Dendritic cell treated with granulocyte-macrophage colony-stimulating factor and Interleukin-4, amounts not matched to agents 40 ng/mL and 50 ng/mL, for 4 days (primary cell): ENCODE data around the gene PEA15.

Experiments used
- H3K27ac Mint-ChIP-seq: one replicate; pipeline ENCODE4 v1.8.0; 2022; ENCODE audit warnings: mild to moderate bottlenecking, mixed read lengths
- H3K27me3 Mint-ChIP-seq: one replicate; pipeline ENCODE4 v1.8.0; 2022; ENCODE audit warnings: mild to moderate bottlenecking, mixed read lengths
- H3K36me3 Mint-ChIP-seq: one replicate; pipeline ENCODE4 v1.8.0; 2022; ENCODE audit warnings: low read depth, mixed read lengths
- H3K4me1 Mint-ChIP-seq: one replicate; pipeline ENCODE4 v1.8.0; 2022; ENCODE audit warnings: low read depth, mixed read lengths
- H3K4me3 Mint-ChIP-seq: one replicate; pipeline ENCODE4 v1.8.0; 2022; ENCODE audit warnings: mild to moderate bottlenecking, moderate library complexity, mixed read lengths
- H3K9me3 Mint-ChIP-seq: one replicate; pipeline ENCODE4 v1.8.0; 2022; ENCODE audit warnings: mixed read lengths
- intact Hi-C: fragments of 100-400 bp; cut with micrococcal nuclease; formaldehyde crosslinking; loops from one replicate; pipeline ENCODE4 v1.15.0; 2022

Gene PEA15

GRCh38 chr1:160168016-160168415 is 37.2 kb upstream of the PEA15 start:
- no peaks in the 10 kb centered on the region for H3K9me3 Mint-ChIP-seq
- H3K36me3 Mint-ChIP-seq = no peaks in the 10 kb centered on the region
- H3K4me1 Mint-ChIP-seq = peaks cover 56% of the 10 kb centered on the region
- no peak overlapping the region for H3K4me3 Mint-ChIP-seq
- intact Hi-C loops = no loop called here
- H3K27ac Mint-ChIP-seq = no peak overlapping the region
- H3K27me3 Mint-ChIP-seq = peaks cover 14% of the 10 kb centered on the region

GRCh38 chr1:160168609-160169369 is 36.4 kb upstream of the PEA15 start:
- H3K27me3 Mint-ChIP-seq = peaks cover 17% of the 10 kb centered on the region
- H3K27ac Mint-ChIP-seq = no peak overlapping the region
- H3K4me3 Mint-ChIP-seq = no peak overlapping the region

DNA sequence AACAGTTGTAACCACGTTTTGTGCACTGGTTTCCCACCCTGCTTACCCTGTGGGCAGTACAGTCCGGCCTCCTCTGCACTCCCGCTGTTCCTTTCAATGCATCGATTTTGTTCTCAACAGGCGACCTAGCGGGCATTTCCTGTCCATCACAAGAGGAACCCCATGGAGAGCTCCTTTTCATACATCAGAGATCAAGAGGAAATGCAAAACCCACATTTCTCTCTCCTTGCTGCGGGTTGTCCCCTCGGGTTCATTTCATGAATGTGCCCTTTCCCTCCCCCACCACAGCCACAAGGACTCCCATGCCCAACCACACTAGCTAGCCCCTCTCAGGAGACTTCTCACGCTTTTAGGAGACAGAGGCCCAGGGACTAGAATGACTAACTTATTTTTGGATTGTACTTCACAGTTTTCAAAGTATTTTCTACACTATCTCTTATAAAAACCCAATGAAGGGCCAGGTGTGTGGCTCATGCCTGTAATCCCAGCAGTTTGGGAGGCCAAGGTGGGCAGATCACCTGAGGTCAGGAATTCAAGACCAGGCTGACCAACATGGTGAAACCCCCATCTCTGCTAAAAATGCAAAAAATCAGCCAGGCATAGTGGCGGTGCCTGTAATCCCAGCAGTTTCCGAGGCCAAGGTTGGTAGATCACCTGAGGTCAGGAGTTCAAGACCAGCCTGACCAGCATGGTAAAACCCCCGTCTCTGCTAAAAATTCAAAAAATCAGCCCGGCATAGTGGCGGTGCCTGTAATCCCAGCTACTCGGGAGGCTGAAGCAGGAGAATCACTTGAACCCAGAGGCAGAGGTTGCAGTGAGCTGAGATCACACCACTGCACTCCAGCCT is 35.4 kb upstream of the PEA15 start:
- peaks cover 21% of the 10 kb centered on the region for H3K27me3 Mint-ChIP-seq
- H3K27ac Mint-ChIP-seq = no peak overlapping the region
- no peak overlapping the region for H3K4me3 Mint-ChIP-seq
- H3K9me3 Mint-ChIP-seq = no peaks in the 10 kb centered on the region
- intact Hi-C loops = no loop called here
- H3K36me3 Mint-ChIP-seq = no peaks in the 10 kb centered on the region
- H3K4me1 Mint-ChIP-seq = peaks cover 41% of the 10 kb centered on the region

More at GRCh38 chr1:160168609-160169369, 36.4 kb upstream of the PEA15 start:
- H3K4me1 Mint-ChIP-seq = peaks cover 49% of the 10 kb centered on the region
- H3K36me3 Mint-ChIP-seq = no peaks in the 10 kb centered on the region
- intact Hi-C loops = no loop called here
- no peaks in the 10 kb centered on the region for H3K9me3 Mint-ChIP-seq

DNA sequence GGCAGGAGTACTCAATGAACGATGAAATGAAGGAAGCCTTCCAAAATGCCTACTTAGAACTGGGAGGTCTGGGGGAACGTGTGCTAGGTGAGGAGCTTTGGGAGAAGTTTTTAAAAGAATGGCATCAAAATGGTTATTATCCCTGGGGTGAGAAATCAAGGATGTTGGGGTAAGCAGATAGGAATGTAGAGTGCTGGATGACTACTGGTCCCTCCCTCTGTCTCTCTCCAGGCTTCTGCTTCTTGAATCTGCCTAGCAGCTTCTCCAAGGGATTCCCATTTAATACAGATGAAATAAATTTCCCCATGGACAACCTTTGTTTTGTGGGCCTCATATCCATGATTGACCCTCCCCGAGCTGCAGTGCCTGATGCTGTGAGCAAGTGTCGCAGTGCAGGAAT is 33.8 kb upstream of the PEA15 start:
- Mint-ChIP-seq H3K4me3 (no peak overlapping the region), H3K36me3 (no peaks in the 10 kb centered on the region), H3K9me3 (no peaks in the 10 kb centered on the region), H3K27me3 (peaks cover 21% of the 10 kb centered on the region), H3K4me1 (peaks cover 31% of the 10 kb centered on the region), H3K27ac (no peak overlapping the region)
- intact Hi-C loops = no loop called here

DNA sequence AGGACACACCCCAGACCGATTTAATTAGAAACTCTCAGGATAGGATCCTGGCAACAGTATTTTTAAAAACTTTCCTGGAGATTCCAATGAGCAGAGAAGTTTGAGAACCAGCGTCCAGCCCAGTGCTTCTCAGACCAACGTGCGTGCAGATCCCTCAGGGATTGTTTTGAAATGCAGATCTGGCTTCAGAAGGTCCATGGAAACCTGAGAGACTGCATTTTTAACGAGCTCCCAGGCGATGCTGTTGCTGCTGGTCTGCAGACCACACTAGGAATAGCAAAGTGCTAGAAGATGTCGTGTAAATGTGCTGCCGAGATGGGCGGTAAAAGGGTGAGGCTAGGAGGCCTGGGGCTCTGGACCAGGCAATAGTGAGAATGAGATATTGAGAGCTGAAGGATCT is 33.2 kb upstream of the PEA15 start:
- H3K27me3 Mint-ChIP-seq = peaks cover 19% of the 10 kb centered on the region
- H3K4me3 Mint-ChIP-seq = no peak overlapping the region
- H3K36me3 Mint-ChIP-seq = no peaks in the 10 kb centered on the region
- H3K4me1 Mint-ChIP-seq = peaks cover 25% of the 10 kb centered on the region
- H3K9me3 Mint-ChIP-seq = no peaks in the 10 kb centered on the region
- H3K27ac Mint-ChIP-seq = no peak overlapping the region
- intact Hi-C loops = no loop called here

- intact Hi-C loops = no loop called here
- Mint-ChIP-seq H3K27ac (no peak overlapping the region), H3K4me1 (no peaks in the 10 kb centered on the region), H3K27me3 (peaks cover 16% of the 10 kb centered on the region), H3K4me3 (no peak overlapping the region), H3K9me3 (no peaks in the 10 kb centered on the region), H3K36me3 (no peaks in the 10 kb centered on the region)
Measured at GRCh38 chr1:160177231-160177630, 28.0 kb upstream of the PEA15 start.

GRCh38 chr1:160177667-160178066 is 27.5 kb upstream of the PEA15 start:
- Mint-ChIP-seq H3K27ac (no peak overlapping the region), H3K4me1 (no peaks in the 10 kb centered on the region), H3K9me3 (no peaks in the 10 kb centered on the region), H3K4me3 (no peak overlapping the region), H3K27me3 (peaks cover 16% of the 10 kb centered on the region), H3K36me3 (no peaks in the 10 kb centered on the region)
- intact Hi-C loops = no loop called here

DNA sequence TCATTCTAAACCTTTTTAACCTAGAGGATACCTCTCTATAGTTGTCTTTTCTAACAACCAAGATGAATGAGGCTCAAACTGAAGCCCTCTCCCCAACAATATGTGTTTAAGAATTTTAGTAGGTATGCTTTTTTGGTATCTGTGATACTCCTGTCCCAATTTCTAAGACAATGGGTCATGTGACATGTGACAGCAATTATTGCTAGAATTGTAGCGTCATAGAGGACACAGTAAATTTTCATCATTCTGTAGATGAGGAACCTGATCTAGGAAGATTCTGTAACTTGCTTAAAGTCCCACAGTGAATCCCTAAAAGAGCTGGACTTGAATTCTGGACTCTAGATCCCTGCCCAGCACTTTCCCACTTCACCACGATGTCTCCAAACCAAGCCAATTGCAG is 26.5 kb upstream of the PEA15 start:
- intact Hi-C loops = no loop called here
- Mint-ChIP-seq H3K36me3 (no peaks in the 10 kb centered on the region), H3K4me3 (no peak overlapping the region), H3K9me3 (no peaks in the 10 kb centered on the region), H3K27ac (no peak overlapping the region), H3K27me3 (peaks cover 13% of the 10 kb centered on the region), H3K4me1 (no peaks in the 10 kb centered on the region)

DNA sequence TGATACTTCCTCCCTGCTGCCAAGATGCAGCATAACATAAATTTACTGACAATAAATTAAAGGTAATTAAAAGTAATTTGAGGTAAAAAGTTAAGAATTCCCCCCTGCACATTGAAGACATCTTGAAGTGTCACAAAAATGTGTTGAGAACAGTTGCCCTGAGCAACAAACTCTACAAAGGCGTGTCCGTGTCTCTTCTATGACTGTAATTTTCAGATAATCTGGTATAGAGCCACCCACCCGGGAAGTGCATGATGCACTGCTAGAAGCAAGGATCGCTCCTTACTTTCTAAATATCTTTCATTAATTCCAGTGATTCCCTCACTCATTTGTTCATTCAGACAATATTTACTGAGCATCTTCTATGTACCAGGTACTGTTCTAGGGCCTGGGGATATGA is 25.8 kb upstream of the PEA15 start:
- Mint-ChIP-seq H3K27ac (no peak overlapping the region), H3K4me1 (no peaks in the 10 kb centered on the region), H3K9me3 (no peaks in the 10 kb centered on the region), H3K4me3 (no peak overlapping the region), H3K36me3 (no peaks in the 10 kb centered on the region), H3K27me3 (peaks cover 11% of the 10 kb centered on the region)
- intact Hi-C loops = no loop called here

DNA sequence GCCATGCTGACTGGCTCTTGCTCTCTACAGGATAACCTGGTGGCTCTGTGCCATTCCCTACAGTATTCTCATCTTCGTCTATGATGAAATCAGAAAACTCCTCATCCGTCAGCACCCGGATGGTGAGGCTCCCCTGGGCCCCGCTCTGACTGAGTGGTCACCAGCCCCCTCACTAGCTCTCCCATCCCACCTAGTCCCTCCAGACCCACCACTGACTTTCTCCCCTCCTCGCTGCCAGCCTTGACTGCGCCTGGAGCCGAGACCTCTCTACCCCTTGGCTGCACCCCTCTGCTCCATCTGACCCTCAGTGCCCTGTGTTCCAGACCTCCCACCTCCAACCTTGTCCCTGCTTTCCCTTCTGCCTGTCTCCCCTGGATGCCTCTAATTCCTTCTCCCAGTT is 18.9 kb upstream of the PEA15 start:
- Mint-ChIP-seq H3K4me1 (peaks cover 11% of the 10 kb centered on the region), H3K27me3 (peaks cover 12% of the 10 kb centered on the region), H3K36me3 (no peaks in the 10 kb centered on the region), H3K4me3 (no peak overlapping the region), H3K27ac (no peak overlapping the region), H3K9me3 (no peaks in the 10 kb centered on the region)
- intact Hi-C loops = no loop called here

GRCh38 chr1:160186729-160187128 is 18.5 kb upstream of the PEA15 start:
- H3K27ac Mint-ChIP-seq = no peak overlapping the region
- H3K4me1 Mint-ChIP-seq = peaks cover 11% of the 10 kb centered on the region
- H3K27me3 Mint-ChIP-seq = peaks cover 9% of the 10 kb centered on the region
- no peak overlapping the region for H3K4me3 Mint-ChIP-seq
- H3K36me3 Mint-ChIP-seq = no peaks in the 10 kb centered on the region
- no peaks in the 10 kb centered on the region for H3K9me3 Mint-ChIP-seq
- intact Hi-C loops = no loop called here

DNA sequence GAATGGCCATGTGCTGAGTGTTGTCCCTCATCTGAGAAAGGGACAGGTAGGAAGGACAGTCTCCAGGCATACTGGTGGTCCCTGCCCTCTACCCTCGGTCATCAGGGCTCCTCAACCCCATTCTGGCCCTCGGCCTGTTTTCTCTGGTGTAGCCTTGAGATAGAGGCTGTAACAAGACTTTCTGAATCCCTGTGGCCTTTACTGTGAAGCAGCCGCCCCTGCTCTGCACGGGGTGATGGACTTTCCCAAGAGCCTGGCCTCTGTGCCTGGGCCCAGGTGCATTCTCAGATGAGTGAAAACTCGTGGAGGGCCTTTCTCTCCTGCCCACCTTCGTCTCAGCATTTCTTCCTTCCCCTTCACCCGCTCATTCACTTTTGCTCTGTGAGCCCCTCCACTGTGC is 17.8 kb upstream of the PEA15 start:
- Mint-ChIP-seq H3K27ac (no peak overlapping the region), H3K9me3 (no peaks in the 10 kb centered on the region), H3K27me3 (peaks cover 7% of the 10 kb centered on the region), H3K4me1 (peaks cover 11% of the 10 kb centered on the region), H3K4me3 (no peak overlapping the region), H3K36me3 (no peaks in the 10 kb centered on the region)
- intact Hi-C loops = no loop called here

DNA sequence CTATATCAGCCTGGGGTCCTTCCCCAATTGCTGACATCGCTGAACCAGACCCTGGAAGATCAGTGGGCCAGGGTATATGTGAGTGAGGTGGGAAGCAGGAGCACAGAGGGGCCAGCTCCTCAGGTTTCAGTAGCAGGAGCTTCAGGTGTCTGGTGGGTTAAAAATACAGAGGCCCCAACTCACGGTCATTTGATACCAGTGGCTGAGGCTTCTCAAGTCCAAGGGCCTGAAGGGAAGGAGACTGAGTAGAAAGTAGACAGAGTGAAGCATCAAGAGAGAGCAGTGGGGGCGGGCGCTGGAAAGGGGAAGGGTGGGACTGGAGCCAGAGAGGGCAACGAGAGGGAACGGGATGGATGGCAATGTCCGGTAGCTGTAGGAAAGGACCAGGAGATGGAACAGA is 16.8 kb upstream of the PEA15 start:
- Mint-ChIP-seq H3K27ac (no peak overlapping the region), H3K4me3 (no peak overlapping the region), H3K36me3 (no peaks in the 10 kb centered on the region), H3K9me3 (no peaks in the 10 kb centered on the region), H3K4me1 (peaks cover 11% of the 10 kb centered on the region), H3K27me3 (peaks cover 7% of the 10 kb centered on the region)
- intact Hi-C loops = no loop called here
